COR-L47 (cell line): ENCODE data around the gene GPRC5C.

ENCODE experiments used
- DNase-seq: peaks from one replicate; lab custom pipeline; 2025; lab: John Stamatoyannopoulos, UW

Gene GPRC5C

GRCh38 chr17:74452841-74453661, 21.2 kb downstream of the GPRC5C start:
- DNase-seq = no peak

DNA sequence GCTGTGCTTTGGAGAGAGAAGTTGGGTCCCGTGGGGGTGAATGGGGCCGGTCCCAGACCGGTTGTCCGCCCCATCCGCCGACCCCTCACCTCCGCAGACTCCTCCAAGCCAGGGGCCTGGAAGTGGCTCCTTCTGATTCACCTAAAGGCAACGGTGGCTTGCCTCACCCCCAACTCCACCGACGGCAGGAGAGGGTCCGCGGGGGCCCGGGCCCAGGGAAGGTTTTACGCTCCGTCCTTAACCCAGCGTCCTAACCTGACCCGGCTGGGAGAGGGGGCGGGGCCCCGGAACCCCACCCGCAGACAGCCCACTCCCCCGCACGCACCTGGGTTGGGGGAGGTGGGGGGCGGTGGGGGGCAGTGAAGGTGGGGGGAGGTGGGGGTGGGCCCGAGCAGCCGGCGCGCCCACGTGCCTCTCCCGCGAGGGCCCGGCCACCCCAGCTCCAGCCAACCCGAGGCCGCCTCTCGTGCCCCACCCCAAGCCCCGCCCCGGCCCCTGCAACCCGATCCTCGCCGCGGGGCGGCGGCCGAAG, 21.8 kb downstream of the GPRC5C start:
- DNase-seq = no peak

DNA sequence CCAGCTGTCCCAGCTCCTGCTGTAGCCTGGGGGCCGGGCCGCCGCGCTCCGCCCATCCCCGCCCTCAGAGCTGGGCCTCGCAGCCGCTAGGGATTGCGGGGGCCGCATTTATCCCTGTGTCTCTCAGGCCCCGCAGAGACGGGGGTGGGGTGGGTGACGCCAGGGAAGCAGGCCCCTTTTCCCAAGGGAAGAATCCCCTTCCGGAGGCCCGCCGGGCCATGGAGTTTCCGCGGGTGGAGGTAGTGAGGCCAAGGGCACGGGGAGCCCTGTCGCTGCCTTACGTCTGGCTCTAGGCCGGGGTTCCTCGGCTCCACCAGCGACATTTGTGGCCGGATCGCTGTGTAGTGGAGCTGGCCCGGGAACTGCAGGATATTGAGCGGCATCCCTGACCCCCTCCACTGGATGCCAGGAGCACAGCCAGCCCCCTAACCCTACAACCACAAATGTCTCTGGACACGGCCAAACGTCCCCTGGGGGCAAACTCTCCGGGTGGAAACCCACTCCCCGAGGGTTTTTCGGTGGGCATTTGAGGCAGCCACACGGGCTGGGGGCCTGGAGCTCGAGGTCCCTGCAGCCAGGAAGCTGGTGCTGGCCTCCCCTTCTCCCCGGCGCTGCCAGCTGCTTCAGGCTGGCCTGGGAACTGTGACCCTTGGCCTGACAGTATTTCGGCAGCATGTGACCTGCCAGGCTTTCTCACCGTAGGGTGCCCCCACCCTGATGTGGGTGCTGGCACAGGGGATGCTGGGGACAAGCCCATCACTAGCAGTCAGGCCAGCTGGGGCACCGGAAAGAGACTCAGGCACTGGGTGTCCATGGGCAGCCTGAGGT, 22.5 kb downstream of the GPRC5C start:
- DNase-seq = peak; percentile 77

GRCh38 chr17:74455025-74455545, 23.2 kb downstream of the GPRC5C start:
- DNase-seq = no peak

DNA sequence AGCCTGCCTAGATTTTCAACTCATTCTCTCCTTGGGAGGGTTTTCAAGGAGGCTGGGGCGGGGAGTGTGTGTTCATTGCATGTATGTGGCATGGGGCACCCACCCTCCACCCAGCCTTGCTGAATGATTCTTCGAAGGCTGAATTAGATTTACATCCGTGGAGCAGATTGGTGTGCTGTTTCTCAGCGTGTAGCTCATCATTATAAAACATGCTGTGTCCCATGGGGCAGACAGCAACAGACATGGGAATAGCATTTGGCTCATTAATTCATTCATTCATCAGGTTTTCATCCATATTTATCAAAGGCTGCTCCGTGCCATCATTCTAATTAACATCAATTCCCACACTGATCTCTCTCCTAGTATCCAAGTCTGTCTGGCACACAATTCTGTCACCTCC, 23.9 kb downstream of the GPRC5C start:
- no peak for DNase-seq

GRCh38 chr17:74457146-74457819, 25.4 kb downstream of the GPRC5C start:
- peak; percentile 54 for DNase-seq

DNA sequence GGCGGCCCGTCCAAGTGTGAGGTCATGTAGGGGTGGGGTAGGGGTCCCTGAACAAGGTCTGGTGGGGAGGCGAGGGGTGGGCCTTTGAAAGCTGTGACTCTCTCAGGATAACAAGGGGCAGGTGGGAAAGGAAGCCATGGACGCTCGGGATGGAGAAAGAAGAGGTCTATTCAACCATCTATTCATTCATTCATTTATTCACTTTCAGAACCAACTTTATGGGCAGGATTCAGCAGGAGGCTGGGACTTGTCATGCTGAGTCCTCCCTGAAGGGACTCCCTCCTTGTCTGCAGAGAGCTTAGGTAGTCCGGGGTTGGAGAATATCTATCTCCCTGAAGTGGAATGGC, 25.9 kb downstream of the GPRC5C start:
- no peak for DNase-seq

- no peak for DNase-seq
Measured at GRCh38 chr17:74458835-74459234, 26.9 kb downstream of the GPRC5C start.

GRCh38 chr17:74459622-74460021, 27.7 kb downstream of the GPRC5C start:
- no peak for DNase-seq

- DNase-seq = no peak
Measured at GRCh38 chr17:74460241-74460640, 28.4 kb downstream of the GPRC5C start.

GRCh38 chr17:74460996-74461395, 29.1 kb downstream of the GPRC5C start:
- DNase-seq = no peak

DNA sequence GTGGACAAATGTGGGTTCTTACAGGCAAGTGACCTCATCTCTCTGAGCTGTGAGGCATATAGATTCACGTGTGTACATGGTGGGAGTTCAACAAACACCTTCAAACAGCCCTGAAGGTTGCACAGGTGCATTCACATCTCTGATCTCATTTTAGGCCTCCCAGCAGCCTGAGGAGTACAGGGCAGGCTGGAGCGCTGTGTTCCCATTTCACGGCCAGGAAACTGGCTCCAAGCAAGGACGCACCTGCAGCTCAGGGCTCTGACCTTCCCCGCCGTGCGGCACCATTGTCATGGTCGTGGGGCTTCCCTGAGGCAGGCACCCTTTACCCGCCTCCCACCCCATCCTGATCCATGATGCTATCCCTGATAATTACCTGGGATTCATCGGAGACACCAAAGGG, 29.7 kb downstream of the GPRC5C start:
- DNase-seq = no peak

- no peak for DNase-seq
Measured at GRCh38 chr17:74464730-74465377, 33.0 kb downstream of the GPRC5C start.

GRCh38 chr17:74465378-74466110, 33.7 kb downstream of the GPRC5C start:
- no peak for DNase-seq

- DNase-seq = no peak
Measured at GRCh38 chr17:74466111-74466827, 34.4 kb downstream of the GPRC5C start, which contains the start of gene CD300A. TSS of gene CD300A (plus strand) at chr17:74466634. CDS start at chr17:74466704, 70 bp downstream.

DNA sequence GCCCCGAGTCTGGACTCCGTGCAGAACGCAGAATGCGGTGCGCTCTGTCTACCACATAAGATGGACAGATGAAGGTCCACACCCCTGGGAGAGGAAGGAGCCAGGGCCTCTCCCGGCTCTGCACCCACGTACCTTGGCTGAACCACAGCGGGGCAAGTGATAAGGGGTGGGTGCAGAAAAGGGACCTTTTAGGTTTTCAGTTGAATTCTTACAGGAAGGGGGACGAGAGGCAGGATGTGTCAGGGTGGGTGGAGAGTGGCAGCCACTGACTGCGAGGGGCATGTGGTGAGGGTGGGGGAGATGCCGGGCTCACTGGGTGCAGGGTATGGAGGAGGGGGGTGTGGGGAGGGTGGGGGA, 34.9 kb downstream of the GPRC5C start:
- no peak for DNase-seq

GRCh38 chr17:74467221-74467951, 35.5 kb downstream of the GPRC5C start:
- DNase-seq = no peak

- DNase-seq = no peak
Measured at GRCh38 chr17:74471341-74471740, 39.5 kb downstream of the GPRC5C start.

DNA sequence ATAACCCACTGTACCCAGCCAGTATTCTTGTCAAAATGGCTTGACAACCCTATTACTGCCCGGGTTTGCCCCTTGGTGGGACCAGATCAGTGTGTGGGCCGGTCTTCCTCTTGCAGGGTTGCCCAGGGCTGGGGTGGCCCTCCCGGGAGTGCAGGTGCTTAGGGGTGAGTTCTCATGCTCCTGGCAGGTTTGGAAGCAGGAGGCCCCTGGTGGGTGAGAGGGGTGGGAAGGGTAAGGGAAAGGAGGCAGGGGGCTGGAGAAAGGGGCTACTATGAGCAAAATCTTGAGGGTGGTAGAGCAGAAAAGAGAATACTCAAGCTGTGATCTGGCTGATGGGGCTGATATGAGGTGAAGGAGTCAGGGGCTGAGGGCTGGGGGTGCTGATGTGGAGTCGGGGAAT, 41.0 kb downstream of the GPRC5C start:
- no peak for DNase-seq

- no peak for DNase-seq
Measured at GRCh38 chr17:74473294-74473693, 41.4 kb downstream of the GPRC5C start.
